NAMALWA (cell line): ENCODE data around the gene RMND5B.
A peak's percentile ranks its signal among the peaks of the same experiment; 100 is the strongest.

Source experiments
- DNase-seq: peaks from one replicate; pipeline ENCODE4 v3.0.0-alpha.2; 2015; ENCODE audit warnings: low spot score

RMND5B gene

DNA sequence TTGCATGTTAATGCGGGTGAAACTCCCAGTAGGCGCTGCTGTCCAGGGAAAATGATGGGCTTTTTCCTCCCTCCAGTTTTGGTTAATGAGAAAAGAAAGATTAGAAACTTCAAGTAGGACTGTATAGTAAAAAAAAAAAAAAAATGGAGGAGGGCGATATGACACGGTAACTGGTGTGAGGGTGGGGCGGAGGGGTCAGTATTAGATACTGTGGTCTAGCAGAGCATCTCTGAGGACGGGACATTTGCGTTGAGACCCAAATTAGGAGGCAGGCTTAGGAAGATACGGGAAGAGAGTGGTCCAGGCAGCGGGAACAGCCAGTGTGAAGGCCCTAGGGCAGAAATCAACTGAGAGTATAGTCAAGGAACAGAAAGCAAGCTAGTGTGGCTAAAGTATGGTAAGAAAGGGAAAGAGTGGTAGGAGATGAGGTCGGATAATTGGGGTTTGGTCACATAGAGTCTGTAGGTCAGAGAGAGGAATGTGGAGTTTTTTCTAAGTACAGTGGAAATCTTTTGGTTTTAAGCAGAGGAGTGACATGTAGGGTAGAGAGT, 707 bp downstream of the RMND5B start:
- DNase-seq = peak; percentile 33

DNA sequence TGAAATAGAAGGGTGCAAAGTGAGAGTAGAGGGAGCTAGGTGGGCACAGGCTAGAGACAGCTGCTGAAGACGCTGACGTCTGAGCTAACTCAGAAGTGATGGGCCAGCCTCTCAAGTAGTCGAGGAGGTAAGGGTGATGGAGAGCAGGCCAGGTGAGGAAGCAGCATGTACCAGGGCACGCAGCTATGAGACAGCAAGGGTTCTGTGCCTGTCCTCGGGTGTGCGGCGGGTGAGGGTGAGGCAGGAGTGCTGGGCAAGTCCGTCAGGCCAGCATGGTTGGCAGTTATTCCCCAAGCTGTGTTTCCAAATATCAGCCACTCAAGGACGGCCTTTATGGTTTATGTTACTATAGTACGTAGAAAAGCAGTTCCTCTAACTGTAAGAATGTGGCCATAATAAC, 6.2 kb downstream of the RMND5B start:
- DNase-seq = no peak

- DNase-seq = no peak
These were observed 7.2 kb downstream of the RMND5B start for GRCh38 chr5:178137991-178138390.

- no peak for DNase-seq
These were observed 10.7 kb downstream of the RMND5B start for GRCh38 chr5:178141550-178141949.

DNA sequence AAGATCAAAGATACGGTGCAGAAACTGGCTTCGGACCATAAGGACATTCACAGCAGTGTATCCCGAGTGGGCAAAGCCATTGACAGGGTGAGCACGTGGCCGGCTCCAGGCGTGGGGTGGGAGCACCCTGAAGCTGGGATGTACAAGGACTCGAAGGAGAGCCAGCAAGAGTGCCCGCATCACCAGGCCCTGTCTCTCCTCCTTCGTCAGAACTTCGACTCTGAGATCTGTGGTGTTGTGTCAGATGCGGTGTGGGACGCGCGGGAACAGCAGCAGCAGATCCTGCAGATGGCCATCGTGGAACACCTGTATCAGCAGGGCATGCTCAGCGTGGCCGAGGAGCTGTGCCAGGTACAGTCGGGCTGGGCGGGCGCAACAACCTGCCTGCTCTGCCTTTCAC, 11.8 kb downstream of the RMND5B start:
- no peak for DNase-seq

- no peak for DNase-seq
These were observed 12.4 kb downstream of the RMND5B start for GRCh38 chr5:178143246-178143645.

DNA sequence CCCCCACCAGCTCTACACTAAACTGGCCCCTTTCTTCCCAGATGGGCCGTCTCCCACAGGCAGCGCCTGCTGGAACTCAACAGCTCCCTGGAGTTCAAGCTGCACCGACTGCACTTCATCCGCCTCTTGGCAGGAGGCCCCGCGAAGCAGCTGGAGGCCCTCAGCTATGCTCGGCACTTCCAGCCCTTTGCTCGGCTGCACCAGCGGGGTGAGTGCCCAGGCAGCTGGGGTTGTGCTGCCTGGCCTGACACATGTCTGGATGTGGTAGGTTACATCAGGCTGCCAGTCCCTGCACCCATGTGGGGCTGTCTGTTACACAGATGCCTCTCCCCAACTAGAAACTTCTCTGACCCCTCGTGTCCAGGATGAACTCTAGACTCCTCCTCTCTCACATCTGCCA, 13.1 kb downstream of the RMND5B start:
- DNase-seq = no peak

- peak; percentile 81 for DNase-seq
These were observed 15.4 kb downstream of the RMND5B start for GRCh38 chr5:178145965-178146820.

DNA sequence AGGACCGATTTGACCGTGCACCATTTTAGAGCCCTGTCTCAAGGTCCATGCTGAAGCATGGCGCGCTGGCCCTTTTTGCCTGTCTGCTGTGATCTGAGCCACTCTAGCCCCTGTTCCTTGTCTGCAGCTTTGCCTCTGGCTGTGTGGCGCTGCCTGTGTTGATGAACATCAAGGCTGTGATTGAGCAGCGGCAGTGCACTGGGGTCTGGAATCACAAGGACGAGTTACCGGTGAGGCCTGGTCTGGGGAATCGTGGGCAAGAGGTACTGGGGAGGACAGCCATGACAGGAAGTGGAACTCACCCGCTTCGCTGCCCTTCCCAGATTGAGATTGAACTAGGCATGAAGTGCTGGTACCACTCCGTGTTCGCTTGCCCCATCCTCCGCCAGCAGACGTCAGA, 16.6 kb downstream of the RMND5B start:
- no peak for DNase-seq

DNA sequence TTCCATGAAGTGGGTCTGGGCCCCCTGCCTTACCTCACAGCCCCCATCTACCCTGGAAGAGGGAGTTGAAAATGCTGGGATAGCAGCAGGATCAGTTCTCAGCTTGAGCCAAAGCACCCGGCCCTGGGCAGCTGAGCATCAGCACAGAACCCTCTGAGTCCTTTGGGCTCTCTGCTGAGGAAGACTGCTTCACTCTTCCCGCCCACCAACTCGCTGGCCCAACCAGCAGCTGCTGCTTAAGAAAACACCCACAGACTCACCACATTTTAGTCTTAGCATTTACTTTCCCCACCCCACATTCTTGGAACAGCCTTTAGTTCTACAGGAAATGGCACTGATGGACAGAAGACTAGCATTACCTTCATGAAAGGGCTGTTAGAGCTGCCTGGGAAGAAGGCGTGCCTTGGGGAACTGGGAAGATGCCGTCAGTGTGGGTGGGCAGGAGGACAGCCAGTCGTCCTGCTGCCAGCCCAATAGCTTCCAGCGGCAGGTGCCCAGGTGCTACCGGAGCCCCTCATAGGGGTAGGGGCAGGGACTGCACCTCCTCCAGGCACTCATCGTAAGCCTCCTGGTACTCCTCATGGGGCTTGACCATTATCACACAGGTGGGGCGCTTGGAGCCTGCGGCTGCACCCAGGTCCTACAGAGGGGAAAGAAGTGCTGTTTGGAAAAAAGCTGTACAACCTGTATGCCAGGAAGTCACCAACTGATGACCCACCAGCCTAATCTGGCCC, 18.6 kb downstream of the RMND5B start:
- DNase-seq = no peak

DNA sequence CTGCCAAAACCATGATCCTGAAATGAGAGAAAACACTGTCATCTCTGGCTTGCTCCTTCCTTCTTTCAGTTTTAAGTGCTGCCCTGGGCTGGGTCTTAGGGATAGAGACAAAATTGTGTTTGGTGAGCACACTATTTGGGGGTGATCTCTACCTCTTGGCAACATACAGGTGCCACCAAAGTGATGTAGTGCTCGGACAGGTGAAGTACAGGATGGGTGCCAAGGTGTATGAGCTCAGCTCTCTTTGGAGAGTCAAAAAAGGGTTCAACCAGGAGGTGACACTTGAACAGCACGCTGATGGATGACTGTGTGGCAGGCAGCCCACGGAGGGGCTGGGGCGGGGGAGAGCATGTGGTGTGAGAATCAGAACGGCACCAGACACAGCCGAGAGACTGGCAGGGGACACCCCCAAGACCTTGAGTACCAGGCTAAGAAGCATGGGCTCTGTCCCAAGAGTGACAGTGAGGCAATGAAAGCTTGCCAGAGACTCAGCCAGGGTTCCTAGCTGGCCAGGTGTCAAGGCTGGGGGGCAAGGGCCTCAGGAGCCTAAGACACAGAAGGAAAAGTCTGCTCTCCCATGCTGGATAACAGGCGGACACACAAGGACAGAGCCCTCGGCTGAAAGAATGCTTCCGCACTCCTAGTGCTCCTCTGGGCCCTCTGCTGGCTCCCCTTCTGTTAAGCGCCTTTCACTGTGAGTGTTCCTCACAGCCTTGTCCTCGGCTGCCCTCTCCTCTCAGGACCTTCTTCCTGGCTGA, 20.3 kb downstream of the RMND5B start:
- DNase-seq = no peak

DNA sequence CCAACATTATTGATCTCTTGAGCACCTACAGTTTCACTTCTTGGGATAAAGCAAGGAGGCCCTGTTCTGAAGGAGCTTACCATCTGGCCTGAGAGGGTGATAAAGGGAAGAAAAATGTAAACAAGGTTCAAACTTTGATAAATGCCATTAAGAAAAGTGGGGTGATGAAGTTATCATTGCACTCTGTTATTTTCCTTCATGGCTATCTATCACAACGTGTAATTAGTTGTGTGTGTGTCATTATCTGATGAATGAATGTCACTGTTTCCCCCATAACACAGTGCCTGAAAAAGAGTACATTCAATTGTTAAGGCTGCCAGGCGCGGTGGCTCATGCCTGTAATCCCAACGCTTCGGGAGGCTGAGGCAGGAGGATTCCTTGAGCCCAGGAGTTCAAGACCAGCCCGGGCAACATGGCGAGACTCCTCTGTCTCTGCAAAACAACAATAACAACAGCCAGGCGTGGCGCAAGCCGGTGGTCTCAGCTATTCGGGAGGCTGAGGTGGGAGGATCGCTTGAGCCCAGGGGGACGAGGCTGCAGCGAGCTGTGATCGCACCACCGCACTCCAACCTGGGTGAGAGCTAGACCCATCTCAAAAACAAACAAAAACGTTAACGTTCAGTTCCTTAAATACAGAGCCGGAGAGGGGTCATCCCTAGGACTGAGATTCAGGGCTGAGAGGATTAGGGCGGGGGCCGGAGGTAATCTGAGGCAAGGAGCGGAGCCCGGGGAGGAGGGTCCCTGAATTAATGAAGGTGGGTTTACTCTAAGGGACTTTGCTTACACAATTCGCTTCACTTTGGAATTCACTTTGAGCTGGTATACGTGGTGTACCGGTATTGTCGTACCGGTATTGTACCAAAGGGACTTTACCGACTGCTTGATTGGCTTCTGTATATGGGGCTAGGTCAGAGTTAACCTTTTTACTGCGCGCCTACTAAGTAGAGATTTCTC, 22.0 kb downstream of the RMND5B start:
- no peak for DNase-seq

- DNase-seq = peak; percentile 99
These were observed 22.9 kb downstream of the RMND5B start, which contains the start of gene NHP2 for GRCh38 chr5:178153530-178154340. Gene NHP2, minus strand, starts transcription at chr5:178153885. Its CDS starts 68 bp downstream, at chr5:178153817.

DNA sequence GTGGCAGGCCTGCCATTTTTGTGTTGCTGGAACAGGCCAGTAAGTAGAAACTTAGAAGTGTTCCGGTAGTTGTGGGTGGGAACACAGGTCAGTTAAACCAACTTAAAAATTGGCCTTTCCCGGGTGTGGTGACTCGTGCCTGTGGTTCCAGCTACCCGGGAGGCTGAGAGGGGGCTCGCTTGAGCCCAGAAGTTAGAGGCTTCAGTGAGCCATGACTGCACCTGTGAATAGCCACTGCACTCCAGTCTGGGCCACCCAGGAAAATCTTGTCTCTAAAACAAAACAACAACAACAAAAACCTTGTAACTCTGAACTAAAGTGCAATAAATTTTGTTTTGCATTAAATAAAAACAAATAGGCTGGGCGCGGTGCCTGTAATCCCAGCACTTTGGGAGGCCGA, 24.3 kb downstream of the RMND5B start:
- peak; percentile 64 for DNase-seq

DNA sequence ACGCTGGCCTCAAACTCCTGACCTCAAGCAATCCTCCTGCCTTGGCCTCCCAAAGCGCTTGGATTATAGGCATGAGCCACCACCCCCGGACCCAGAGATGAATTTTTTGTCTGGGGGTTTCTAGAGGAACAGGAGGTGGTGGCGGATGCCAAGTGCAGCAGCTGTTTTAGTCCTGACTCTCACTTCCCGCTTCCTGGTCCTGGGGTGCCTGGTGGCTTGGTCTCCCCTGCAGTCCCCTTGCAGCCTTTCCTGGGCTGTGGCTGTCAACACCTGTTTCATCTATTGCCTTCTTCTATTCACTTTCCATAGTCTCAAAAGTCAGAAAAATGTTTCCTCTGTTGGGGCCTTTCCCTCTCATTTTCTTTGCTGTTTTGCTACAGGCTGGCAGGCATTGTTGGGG, 29.4 kb downstream of the RMND5B start:
- no peak for DNase-seq

- no peak for DNase-seq
These were observed 31.7 kb downstream of the RMND5B start for GRCh38 chr5:178162481-178162880.

GRCh38 chr5:178163772-178164735, 33.2 kb downstream of the RMND5B start:
- peak; percentile 96 for DNase-seq

GRCh38 chr5:178165581-178165980, 34.8 kb downstream of the RMND5B start:
- DNase-seq = no peak

DNA sequence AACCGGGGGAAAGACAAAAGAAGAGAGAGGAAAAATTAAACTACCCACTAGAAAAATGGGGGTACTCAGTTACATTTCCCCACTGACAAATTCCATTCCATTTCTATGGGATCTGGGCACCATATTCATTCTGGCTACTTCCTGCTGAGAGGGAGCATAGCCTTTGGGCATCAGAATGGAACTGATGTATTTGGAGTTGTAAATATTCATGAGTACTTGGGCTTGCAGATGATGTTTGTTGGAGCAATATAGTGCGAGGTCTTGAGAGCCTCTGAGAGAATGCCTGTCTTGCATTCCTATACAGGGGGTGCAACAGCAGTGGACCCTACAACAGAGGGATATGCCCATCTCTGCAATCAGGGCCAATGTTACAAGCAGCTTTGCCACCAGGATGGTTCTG, 39.6 kb downstream of the RMND5B start:
- DNase-seq = no peak
